ENCODE measurements around the gene TMEM53.

DNA sequence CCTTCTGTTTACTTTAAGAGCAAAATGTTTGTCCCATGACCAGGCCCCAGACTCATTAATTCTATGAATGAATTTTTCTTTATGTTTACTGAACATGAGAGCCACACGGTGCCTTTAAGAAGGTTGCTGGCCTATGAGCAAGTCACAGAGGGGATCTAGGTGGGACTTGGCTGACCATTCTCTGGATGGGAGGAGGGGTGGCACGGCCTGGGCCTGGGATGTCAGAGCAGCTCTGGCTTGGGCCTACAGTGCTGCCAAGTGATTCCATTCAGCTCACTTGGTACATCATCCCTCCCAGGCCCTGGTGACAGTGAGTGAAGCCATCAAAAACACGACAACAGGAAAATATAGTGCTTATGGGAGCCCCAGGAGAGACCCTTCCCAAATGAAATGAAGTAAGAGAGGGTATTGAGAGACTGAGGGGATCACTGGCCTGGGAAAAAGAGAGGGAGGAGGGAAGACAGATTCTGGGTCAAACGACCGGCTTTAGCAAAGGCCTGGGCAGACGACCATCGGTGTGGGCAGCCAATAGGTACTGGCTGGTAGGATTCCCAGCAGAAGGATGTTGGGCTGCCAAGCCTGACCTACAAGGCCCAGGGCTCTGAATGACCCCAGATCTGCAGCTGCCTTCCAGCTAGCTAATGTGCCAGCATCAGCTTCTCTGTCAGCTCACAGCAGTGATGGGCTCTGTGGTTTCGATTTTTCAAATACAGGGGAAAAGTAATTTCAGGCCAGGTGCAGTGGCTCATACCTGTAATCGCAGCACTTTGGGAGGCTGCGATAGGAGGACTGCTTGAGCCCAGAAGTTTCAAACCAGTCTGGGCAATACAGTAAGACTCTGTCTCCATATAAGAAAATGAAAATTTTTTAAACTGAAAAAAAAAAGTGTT lies 3.3 kb downstream of the TMEM53 start:
- TF ChIP-seq CTCF (IDR thresholded peaks at IDR 0.05; ENCODE audit: control extremely low read depth in 1 of 3, insufficient read depth in 1 of 3, low read depth in 1 of 3, low read length in 3 of 3) (no peak), SRF (IDR thresholded peaks at IDR 0.05; ENCODE audit: low read depth, low read length) (no peak), POLR2A (IDR thresholded peaks at IDR 0.05; ENCODE audit: control extremely low read depth in 1 of 2, low read depth in 2 of 2, low read length in 2 of 2) (no peak), GABPA (IDR thresholded peaks at IDR 0.05; ENCODE audit: borderline replicate concordance, insufficient read depth, low read length) (no peak), CREB1 (IDR thresholded peaks at IDR 0.05) (no peak), EP300 (IDR thresholded peaks at IDR 0.05; ENCODE audit: borderline replicate concordance in 1 of 2, low read depth in 2 of 2, low read length in 2 of 2) (no peak), FOSL1 (IDR thresholded peaks at IDR 0.05; ENCODE audit: insufficient read depth, low read depth, low read length) (no peak), NRF1 (IDR thresholded peaks at IDR 0.05; ENCODE audit: low read depth, low read length) (no peak), POLR2AphosphoS5 (IDR thresholded peaks at IDR 0.05; ENCODE audit: low read depth, low read length) (no peak)
- TF ChIP-seq, protein P1, sequence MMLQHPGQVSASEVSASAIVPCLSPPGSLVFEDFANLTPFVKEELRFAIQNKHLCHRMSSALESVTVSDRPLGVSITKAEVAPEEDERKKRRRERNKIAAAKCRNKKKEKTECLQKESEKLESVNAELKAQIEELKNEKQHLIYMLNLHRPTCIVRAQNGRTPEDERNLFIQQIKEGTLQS (IDR thresholded peaks at IDR 0.05; ENCODE audit: insufficient read depth, low read depth, low read length), result no peak

All from H1 (cell line).